GM23338 (cell line): ENCODE results near the gene NUAK2. TPM values are rescaled to one million over a fixed set of nuclear protein-coding genes. Genes with fewer than 3 reads are reported as not detected.
A peak's percentile ranks its signal among the peaks of the same experiment; 100 is the strongest.

Experiments used
- ATAC-seq: fragments of 200-7000 bp; cut with Tn5 transposase; 3 replicates; pipeline ENCODE4 v1.9.1; 2020
- DNase-seq: peaks from one replicate; pipeline ENCODE4 v3.0.0-alpha.2; 2015; ENCODE audit warnings: low spot score
- H2AFZ ChIP-seq: fragments of 200-600 bp; sonication (generic); 2 replicates; pipeline ENCODE4 v1.8.0; 2016; ENCODE audit warnings: antibody characterized with exemption, mild to moderate bottlenecking, moderate library complexity
- H3F3A ChIP-seq: fragments of 200-600 bp; sonication (generic); replicated peaks from 2 replicates; pipeline ENCODE4 v1.8.0; 2017; ENCODE audit warnings: antibody characterized with exemption, mixed run types, low read depth
- H3K27ac ChIP-seq: fragments of 200-600 bp; sonication (generic); 2 replicates; pipeline ENCODE4 v1.6.1; 2016; ENCODE audit warnings: low read depth
- H3K27me3 ChIP-seq: fragments of 200-600 bp; sonication (generic); 2 replicates; pipeline ENCODE4 v1.8.0; 2016; ENCODE audit warnings: mild to moderate bottlenecking, mixed run types, moderate library complexity; ENCODE audit not compliant: insufficient read depth
- H3K36me3 ChIP-seq: fragments of 200-600 bp; sonication (generic); 2 replicates; pipeline ENCODE4 v1.8.0; 2016; ENCODE audit warnings: mild to moderate bottlenecking; ENCODE audit not compliant: insufficient read depth
- H3K4me1 ChIP-seq: fragments of 200-600 bp; sonication (generic); 2 replicates; pipeline ENCODE4 v1.8.0; 2016; ENCODE audit warnings: mild to moderate bottlenecking, moderate library complexity; ENCODE audit not compliant: insufficient read depth
- H3K4me2 ChIP-seq: fragments of 200-600 bp; sonication (generic); 2 replicates; pipeline ENCODE4 v1.7.1; 2017; ENCODE audit warnings: mixed run types
- H3K4me3 ChIP-seq: fragments of 200-600 bp; sonication (generic); 2 replicates; pipeline ENCODE4 v1.6.1; 2016; ENCODE audit warnings: mixed run types
- H3K79me2 ChIP-seq: fragments of 200-600 bp; sonication (generic); replicated peaks from 2 replicates; pipeline ENCODE4 v1.8.0; 2017; ENCODE audit warnings: mild to moderate bottlenecking; ENCODE audit not compliant: insufficient read depth
- H3K9me2 ChIP-seq: fragments of 200-600 bp; sonication (generic); 2 replicates; pipeline ENCODE4 v1.8.0; 2017; ENCODE audit not compliant: insufficient read depth
- H4K20me1 ChIP-seq: fragments of 200-600 bp; sonication (generic); replicated peaks from 2 replicates; pipeline ENCODE4 v1.8.0; 2017; ENCODE audit warnings: mild to moderate bottlenecking; ENCODE audit not compliant: insufficient read depth
- H3K27ac Mint-ChIP-seq: 2 replicates; pipeline ENCODE4 v1.8.0; 2020; ENCODE audit warnings: inconsistent platforms, mild to moderate bottlenecking, moderate library complexity, mixed read lengths
- H3K27me3 Mint-ChIP-seq: 3 replicates; pipeline ENCODE4 v1.8.0; 2022; ENCODE audit warnings: low read depth, mild to moderate bottlenecking, moderate library complexity, mixed read lengths, inconsistent platforms; ENCODE audit not compliant: insufficient read depth, poor library complexity
- H3K36me3 Mint-ChIP-seq: 3 replicates; pipeline ENCODE4 v1.8.0; 2021; ENCODE audit warnings: low read depth, mild to moderate bottlenecking, inconsistent platforms, moderate library complexity, mixed read lengths
- H3K4me1 Mint-ChIP-seq: 3 replicates; pipeline ENCODE4 v1.8.0; 2020; ENCODE audit warnings: mild to moderate bottlenecking, inconsistent platforms, mixed read lengths
- H3K4me3 Mint-ChIP-seq: 3 replicates; pipeline ENCODE4 v1.8.0; 2021; ENCODE audit warnings: moderate library complexity, mild to moderate bottlenecking, inconsistent platforms, mixed read lengths
- H3K9me3 Mint-ChIP-seq: 3 replicates; pipeline ENCODE4 v1.8.0; 2020; ENCODE audit warnings: moderate library complexity, mild to moderate bottlenecking, inconsistent platforms, mixed read lengths
- CREB1 ChIP-seq: fragments of 250-450 bp; sonication (Bioruptor Pico); IDR thresholded peaks from 2 replicates; pipeline ENCODE4 v1.5.0; 2020; ENCODE audit warnings: low read depth, mild to moderate bottlenecking, moderate library complexity
- CTCF ChIP-seq, 2 experiments: fragments of 200-600 bp in 1 of 2; sonication (generic) in 1 of 2; conservative IDR thresholded peaks; 2 replicates each; pipeline versions ENCODE4 v1.5.1 to v1.6.1; 2016 to 2017; ENCODE audit warnings: antibody characterized with exemption in 2 of 2, low read depth in 2 of 2, mild to moderate bottlenecking in 2 of 2, moderate library complexity in 1 of 2
- ETS1 ChIP-seq: IDR thresholded peaks from 2 replicates; pipeline ENCODE4 v1.6.1; 2016; ENCODE audit warnings: antibody characterized with exemption
- EZH2 ChIP-seq: fragments of 200-600 bp; sonication (generic); IDR thresholded peaks from one replicate; pipeline ENCODE4 v1.8.0; 2017; ENCODE audit warnings: antibody characterized with exemption, mild to moderate bottlenecking, low read depth; ENCODE audit not compliant: unreplicated experiment
- EZH2phosphoT487 ChIP-seq: fragments of 200-600 bp; sonication (generic); IDR thresholded peaks from one replicate; pipeline ENCODE4 v1.8.1; 2018; ENCODE audit warnings: antibody characterized with exemption; ENCODE audit not compliant: unreplicated experiment
- JUNB ChIP-seq: IDR thresholded peaks from one replicate; pipeline ENCODE4 v1.6.1; 2016; ENCODE audit warnings: antibody characterized with exemption; ENCODE audit not compliant: unreplicated experiment
- NANOG ChIP-seq: IDR thresholded peaks from 2 replicates; pipeline ENCODE4 v1.6.1; 2016; ENCODE audit warnings: antibody characterized with exemption, borderline replicate concordance
- POLR2AphosphoS5 ChIP-seq: IDR thresholded peaks from 2 replicates; pipeline ENCODE4 v1.6.1; 2016; ENCODE audit warnings: antibody characterized with exemption, low read depth
- REST ChIP-seq: IDR thresholded peaks from one replicate; pipeline ENCODE4 v1.6.1; 2018; ENCODE audit warnings: antibody characterized with exemption; ENCODE audit not compliant: unreplicated experiment
- STAT1 ChIP-seq: IDR thresholded peaks from one replicate; pipeline ENCODE4 v1.6.1; 2016; ENCODE audit warnings: antibody characterized with exemption; ENCODE audit not compliant: unreplicated experiment
- ZNF114 ChIP-seq: fragments of 250-450 bp; sonication (Bioruptor Pico); IDR thresholded peaks from 2 replicates; pipeline ENCODE4 v1.5.0; 2020; ENCODE audit warnings: mild to moderate bottlenecking, moderate library complexity
- ZNF331 ChIP-seq: fragments of 250-450 bp; sonication (Bioruptor Pico); IDR thresholded peaks from 2 replicates; pipeline ENCODE4 v1.5.0; 2020; ENCODE audit warnings: low read depth, mild to moderate bottlenecking, moderate library complexity
- ZNF462 ChIP-seq: fragments of 250-450 bp; sonication (Bioruptor Pico); IDR thresholded peaks from 2 replicates; pipeline ENCODE4 v1.5.0; 2020; ENCODE audit warnings: mild to moderate bottlenecking, moderate library complexity
- polyA plus RNA-seq: library from polyadenylated mRNA; unstranded; fragments of >200 nt; fragmentation: Nextera tagmentation; extraction: Ambion mirVana; gene quantifications from 2 replicates; pipeline ENCODE4 v1.2.1, GENCODE V29; 2016
- total RNA-seq: library from RNA; depleted of rRNA; stranded (reverse); fragments of >200 nt; shearing (Covaris generic); gene quantifications from 2 replicates; pipeline ENCODE4 v1.2.3, GENCODE V29; 2014

The NUAK2 gene
- total and polyA plus RNA-seq, 2 experiments from 2014 or later = 7.8 to 15.3 TPM

GRCh38 chr1:205318231-205318991, 3.1 kb downstream of the NUAK2 start:
- Mint-ChIP-seq H3K9me3 (no peaks in the 10 kb centered on the region), H3K27ac (no peak overlapping the region; the same call in 1 of the 2 replicates), H3K4me3 (peak overlapping the region; percentile 36), H3K27me3 (peaks cover 25% of the 10 kb centered on the region), H3K36me3 (peaks cover 14% of the 10 kb centered on the region), H3K4me1 (peaks cover 68% of the 10 kb centered on the region)
- no peak for ATAC-seq
- Histone ChIP-seq H2AFZ (no peak overlapping the region), H3K4me2 (peak overlapping the region; percentile 68), H3K4me1 (peaks cover 62% of the 10 kb centered on the region), H3F3A (peaks cover 13% of the 10 kb centered on the region), H4K20me1 (peaks cover 23% of the 10 kb centered on the region; the same call in 1 of the 2 replicates), H3K27ac (no peak overlapping the region), H3K27me3 (peaks cover 7% of the 10 kb centered on the region), H3K4me3 (peak overlapping the region; percentile 28; the same call in 1 of the 2 replicates), H3K36me3 (no peaks in the 10 kb centered on the region), H3K79me2 (peaks cover 73% of the 10 kb centered on the region), H3K9me2 (peaks cover 4% of the 10 kb centered on the region; the same call in 1 of the 2 replicates)
- DNase-seq = peak; percentile 56
- TF ChIP-seq NANOG = no peak
- TF ChIP-seq ZNF114 (CRISPR knock-in tag) = no peak
- no peak for TF ChIP-seq ETS1
- no peak for TF ChIP-seq STAT1
- TF ChIP-seq CREB1 (CRISPR knock-in tag) = no peak
- TF ChIP-seq JUNB = no peak
- no peak for TF ChIP-seq CTCF (conservative IDR thresholded peaks at IDR 0.05; ENCODE audit: low read depth in 2 of 2)
- no peak for TF ChIP-seq EZH2phosphoT487
- TF ChIP-seq POLR2AphosphoS5 = no peak
- TF ChIP-seq ZNF331 (CRISPR knock-in tag) = no peak
- no peak for TF ChIP-seq ZNF462 (CRISPR knock-in tag)
- TF ChIP-seq EZH2 = no peak
- no peak for TF ChIP-seq REST
